ENCODE measurements around the gene SNTN.

The SNTN gene

GRCh38 chr3:63617391-63617790, 35.1 kb upstream of the SNTN start:
- no peak for TF ChIP-seq CTCF (IDR thresholded peaks at IDR 0.05; ENCODE audit: extremely low read depth, insufficient read depth, missing control alignments)
- in situ Hi-C loops (cut with MboI; ENCODE audit: low pct_unique_long_range_greater_than_20kb, low sequenced_read_pairs, unreplicated experiment), result no loop called here
- no peak for DNase-seq (ENCODE audit: low spot score)

DNA sequence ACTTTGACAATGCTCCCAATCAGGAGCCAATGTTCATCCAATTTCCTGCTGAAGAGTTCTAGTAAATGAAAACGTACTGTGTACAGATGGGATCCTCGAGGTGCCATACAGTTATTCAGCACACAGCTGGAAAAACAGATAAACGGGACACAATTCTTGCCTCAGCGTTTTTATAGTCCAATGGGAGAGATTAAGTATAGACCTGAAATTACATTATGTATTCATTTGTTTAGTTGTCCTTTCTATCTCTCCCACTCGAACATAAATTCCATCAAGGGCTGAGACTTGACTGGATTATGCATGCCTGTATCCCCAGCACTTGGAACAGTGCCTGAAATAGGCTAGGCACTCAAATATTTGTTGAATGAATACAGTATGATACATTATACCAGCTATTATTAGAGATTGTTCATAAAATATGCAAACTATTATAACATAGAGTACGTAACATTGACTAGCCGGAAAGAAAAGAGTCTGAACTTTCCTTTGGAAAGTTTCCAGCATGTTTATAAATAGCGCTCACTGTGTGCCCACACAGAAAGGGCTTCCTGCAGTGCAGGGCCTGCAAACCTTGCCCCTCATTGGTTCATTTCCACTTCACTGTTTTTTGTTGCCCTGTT, 27.4 kb upstream of the SNTN start:
- no peak for TF ChIP-seq CTCF (IDR thresholded peaks at IDR 0.05; ENCODE audit: extremely low read depth, insufficient read depth, missing control alignments)
- no peak for DNase-seq (ENCODE audit: low spot score)
- in situ Hi-C loops (cut with MboI; ENCODE audit: low pct_unique_long_range_greater_than_20kb, low sequenced_read_pairs, unreplicated experiment), result no loop called here

GRCh38 chr3:63631670-63632069, 20.8 kb upstream of the SNTN start:
- TF ChIP-seq CTCF (IDR thresholded peaks at IDR 0.05; ENCODE audit: extremely low read depth, insufficient read depth, missing control alignments), result no peak
- no peak for DNase-seq (ENCODE audit: low spot score)
- in situ Hi-C loops (cut with MboI; ENCODE audit: low pct_unique_long_range_greater_than_20kb, low sequenced_read_pairs, unreplicated experiment), result no loop called here

DNA sequence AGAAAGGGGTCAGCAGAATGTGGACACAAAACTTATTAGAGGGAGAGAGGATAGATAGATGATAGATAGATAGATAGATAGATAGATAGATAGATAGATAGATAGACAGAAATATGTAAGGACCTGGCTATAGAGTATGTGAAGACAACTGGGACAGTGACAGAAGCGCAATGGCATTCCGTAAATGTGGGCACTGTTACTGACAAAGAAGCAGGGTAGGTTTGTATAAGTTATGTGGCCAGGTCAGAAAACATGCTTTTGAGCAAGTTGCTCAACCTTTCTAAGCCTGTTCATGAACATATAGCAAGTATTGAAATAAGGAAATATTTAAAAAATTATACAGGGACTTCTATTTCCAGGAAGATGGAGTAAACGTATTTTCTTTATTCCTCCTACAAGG, 17.3 kb upstream of the SNTN start:
- no peak for DNase-seq (ENCODE audit: low spot score)
- in situ Hi-C loops (cut with MboI; ENCODE audit: low pct_unique_long_range_greater_than_20kb, low sequenced_read_pairs, unreplicated experiment), result no loop called here
- TF ChIP-seq CTCF (IDR thresholded peaks at IDR 0.05; ENCODE audit: extremely low read depth, insufficient read depth, missing control alignments), result no peak

DNA sequence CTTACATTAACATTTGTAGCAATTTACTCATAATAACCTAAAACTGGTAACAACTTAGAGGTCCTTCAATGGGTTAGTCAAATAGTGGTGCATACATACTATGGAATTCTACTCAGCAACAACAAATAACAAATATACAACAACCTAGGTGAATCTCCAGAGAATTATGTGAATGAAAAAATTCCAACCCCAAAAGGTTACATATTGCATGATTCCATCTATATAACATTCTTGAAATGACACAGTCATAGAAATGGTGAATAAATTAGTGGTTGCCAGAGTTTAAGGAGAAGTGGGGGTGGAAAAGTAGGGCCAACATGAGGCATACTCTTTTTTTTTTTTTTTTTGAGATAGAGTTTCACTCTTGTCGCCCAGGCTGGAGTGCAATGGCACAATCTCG, 12.7 kb upstream of the SNTN start:
- DNase-seq (ENCODE audit: low spot score), result no peak
- no peak for TF ChIP-seq CTCF (IDR thresholded peaks at IDR 0.05; ENCODE audit: extremely low read depth, insufficient read depth, missing control alignments)
- in situ Hi-C loops (cut with MboI; ENCODE audit: low pct_unique_long_range_greater_than_20kb, low sequenced_read_pairs, unreplicated experiment), result no loop called here

DNA sequence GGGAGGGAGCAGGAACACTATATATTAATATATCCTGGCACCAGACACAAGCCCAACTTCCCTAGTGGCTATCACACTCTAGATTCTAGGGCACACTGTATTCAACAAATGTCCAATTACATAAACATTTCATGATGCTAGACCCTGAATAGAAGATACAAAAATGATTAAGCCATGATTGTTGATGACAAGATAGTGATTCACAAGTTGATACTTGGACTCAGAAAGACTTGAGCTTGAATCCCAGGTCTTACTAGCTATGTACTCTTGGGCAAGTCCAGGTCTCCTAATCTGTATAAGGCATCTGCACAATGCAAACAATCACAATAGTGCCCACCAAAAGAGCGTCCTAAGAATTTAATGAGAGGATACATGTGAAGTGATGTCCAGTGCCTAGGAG, 10.0 kb upstream of the SNTN start:
- no peak for TF ChIP-seq CTCF (IDR thresholded peaks at IDR 0.05; ENCODE audit: extremely low read depth, insufficient read depth, missing control alignments)
- in situ Hi-C loops (cut with MboI; ENCODE audit: low pct_unique_long_range_greater_than_20kb, low sequenced_read_pairs, unreplicated experiment), result no loop called here

More for the DNA sequence above, 10.0 kb upstream of the SNTN start:
- no peak for DNase-seq (ENCODE audit: low spot score)
